Activated T-helper 17 cell treated with anti-CD3 and anti-CD28 coated beads, Interleukin-2, amount 50 U/mL, for 72 hours (primary cell): ENCODE results near the gene ACP3. TPM values are rescaled to one million over a fixed set of nuclear protein-coding genes. Genes with fewer than 3 reads are reported as not detected.
"Not testable (repeated sequence)": the region's sequence is repeated elsewhere in the genome, so short reads cannot be mapped to it uniquely, and the experiment has no call there.

Experiments used
- ATAC-seq: fragments of 150-1000 bp; cut with Tn5 transposase; replicated peaks from 2 replicates; pipeline ENCODE4 v1.10.0; 2021; ENCODE audit warnings: mild to moderate bottlenecking, moderate library complexity
- H3K27ac Mint-ChIP-seq: one replicate; pipeline ENCODE4 v1.8.0; 2022; ENCODE audit warnings: mixed read lengths
- H3K27me3 Mint-ChIP-seq: one replicate; pipeline ENCODE4 v1.8.0; 2022; ENCODE audit warnings: mixed read lengths
- H3K36me3 Mint-ChIP-seq: one replicate; pipeline ENCODE4 v1.8.0; 2022; ENCODE audit warnings: low read depth, mild to moderate bottlenecking, mixed read lengths
- H3K4me1 Mint-ChIP-seq: one replicate; pipeline ENCODE4 v1.8.0; 2022; ENCODE audit warnings: mixed read lengths
- H3K4me3 Mint-ChIP-seq: one replicate; pipeline ENCODE4 v1.8.0; 2022; ENCODE audit warnings: mild to moderate bottlenecking, mixed read lengths
- H3K9me3 Mint-ChIP-seq: one replicate; pipeline ENCODE4 v1.8.0; 2022; ENCODE audit warnings: mixed read lengths
- total RNA-seq, 2 donors: library from RNA; stranded (reverse); gene quantifications; one replicate each; pipeline ENCODE4 v1.2.3, GENCODE V29; 2022

Gene ACP3
- total RNA-seq, 2 donors from 2014 or later, result not detected

- no peaks in the 10 kb centered on the region for H3K36me3 Mint-ChIP-seq
- H3K4me3 Mint-ChIP-seq, result no peak overlapping the region
- H3K9me3 Mint-ChIP-seq, result no peaks in the 10 kb centered on the region
- no peak overlapping the region for H3K27ac Mint-ChIP-seq
- H3K4me1 Mint-ChIP-seq, result no peaks in the 10 kb centered on the region
- peaks cover 9% of the 10 kb centered on the region for H3K27me3 Mint-ChIP-seq
- peak; percentile 51 for ATAC-seq
Measured at GRCh38 chr3:132368515-132368914, 51.3 kb downstream of the ACP3 start.

GRCh38 chr3:132368962-132369361 lies 51.8 kb downstream of the ACP3 start:
- Mint-ChIP-seq H3K4me1 (no peaks in the 10 kb centered on the region), H3K27me3 (peaks cover 9% of the 10 kb centered on the region), H3K27ac (no peak overlapping the region), H3K4me3 (no peak overlapping the region), H3K9me3 (no peaks in the 10 kb centered on the region), H3K36me3 (no peaks in the 10 kb centered on the region)
- ATAC-seq, result peak; percentile 81

- ATAC-seq, H3K36me3 Mint-ChIP-seq, H3K4me3 Mint-ChIP-seq, H3K27ac Mint-ChIP-seq, H3K4me1 Mint-ChIP-seq, H3K9me3 Mint-ChIP-seq: not testable (repeated sequence)
- peaks cover 32% of the 10 kb centered on the region for H3K27me3 Mint-ChIP-seq
Measured at GRCh38 chr3:132376945-132377354, 59.7 kb downstream of the ACP3 start.

- no peak overlapping the region for H3K27ac Mint-ChIP-seq
- no peaks in the 10 kb centered on the region for H3K36me3 Mint-ChIP-seq
- no peak overlapping the region for H3K4me3 Mint-ChIP-seq
- no peak for ATAC-seq
- no peaks in the 10 kb centered on the region for H3K9me3 Mint-ChIP-seq
- H3K27me3 Mint-ChIP-seq, result peaks cover 33% of the 10 kb centered on the region
- H3K4me1 Mint-ChIP-seq, result no peaks in the 10 kb centered on the region
Measured at GRCh38 chr3:132378048-132378762, 61.0 kb downstream of the ACP3 start.

- ATAC-seq, result no peak
- H3K27me3 Mint-ChIP-seq, result peaks cover 33% of the 10 kb centered on the region
- H3K27ac Mint-ChIP-seq, result no peak overlapping the region
- no peaks in the 10 kb centered on the region for H3K9me3 Mint-ChIP-seq
- H3K4me1 Mint-ChIP-seq, result no peaks in the 10 kb centered on the region
- H3K36me3 Mint-ChIP-seq, result no peaks in the 10 kb centered on the region
- H3K4me3 Mint-ChIP-seq, result no peak overlapping the region
Measured at GRCh38 chr3:132378846-132379245, 61.6 kb downstream of the ACP3 start.

GRCh38 chr3:132380920-132381319 lies 63.7 kb downstream of the ACP3 start:
- no peak for ATAC-seq

GRCh38 chr3:132381348-132381944 lies 64.2 kb downstream of the ACP3 start:
- Mint-ChIP-seq H3K27ac (no peak overlapping the region), H3K27me3 (peaks cover 36% of the 10 kb centered on the region), H3K4me3 (no peak overlapping the region), H3K36me3 (no peaks in the 10 kb centered on the region), H3K9me3 (no peaks in the 10 kb centered on the region), H3K4me1 (no peaks in the 10 kb centered on the region)
- ATAC-seq, result no peak

More at GRCh38 chr3:132380920-132381319, 63.7 kb downstream of the ACP3 start:
- no peak overlapping the region for H3K27ac Mint-ChIP-seq
- no peaks in the 10 kb centered on the region for H3K9me3 Mint-ChIP-seq
- H3K4me1 Mint-ChIP-seq, result no peaks in the 10 kb centered on the region
- peaks cover 36% of the 10 kb centered on the region for H3K27me3 Mint-ChIP-seq
- no peak overlapping the region for H3K4me3 Mint-ChIP-seq
- H3K36me3 Mint-ChIP-seq, result no peaks in the 10 kb centered on the region

GRCh38 chr3:132382267-132382666 lies 65.1 kb downstream of the ACP3 start:
- Mint-ChIP-seq H3K27ac (no peak overlapping the region), H3K9me3 (no peaks in the 10 kb centered on the region), H3K27me3 (peaks cover 34% of the 10 kb centered on the region), H3K36me3 (no peaks in the 10 kb centered on the region), H3K4me1 (no peaks in the 10 kb centered on the region), H3K4me3 (no peak overlapping the region)
- ATAC-seq, result no peak

GRCh38 chr3:132382688-132383194 lies 65.5 kb downstream of the ACP3 start:
- Mint-ChIP-seq H3K4me3 (no peak overlapping the region), H3K4me1 (no peaks in the 10 kb centered on the region), H3K36me3 (no peaks in the 10 kb centered on the region), H3K9me3 (no peaks in the 10 kb centered on the region), H3K27ac (no peak overlapping the region), H3K27me3 (peaks cover 29% of the 10 kb centered on the region)
- ATAC-seq, result no peak

GRCh38 chr3:132386259-132386658 lies 69.1 kb downstream of the ACP3 start:
- H3K4me3 Mint-ChIP-seq, result no peak overlapping the region
- H3K36me3 Mint-ChIP-seq, result no peaks in the 10 kb centered on the region
- H3K27me3 Mint-ChIP-seq, result peaks cover 7% of the 10 kb centered on the region
- no peak for ATAC-seq
- no peaks in the 10 kb centered on the region for H3K4me1 Mint-ChIP-seq
- no peak overlapping the region for H3K27ac Mint-ChIP-seq
- H3K9me3 Mint-ChIP-seq, result no peaks in the 10 kb centered on the region

GRCh38 chr3:132392675-132393074 lies 75.5 kb downstream of the ACP3 start:
- not testable (repeated sequence) for H3K27ac Mint-ChIP-seq, H3K4me3 Mint-ChIP-seq, H3K36me3 Mint-ChIP-seq, H3K27me3 Mint-ChIP-seq, H3K9me3 Mint-ChIP-seq, H3K4me1 Mint-ChIP-seq
- peak; percentile 37 for ATAC-seq

- no peaks in the 10 kb centered on the region for H3K36me3 Mint-ChIP-seq
- H3K27ac Mint-ChIP-seq, result no peak overlapping the region
- H3K4me3 Mint-ChIP-seq, result no peak overlapping the region
- no peaks in the 10 kb centered on the region for H3K4me1 Mint-ChIP-seq
- peaks cover 4% of the 10 kb centered on the region for H3K9me3 Mint-ChIP-seq
- peaks cover 4% of the 10 kb centered on the region for H3K27me3 Mint-ChIP-seq
- ATAC-seq, result no peak
Measured at GRCh38 chr3:132394320-132394719, 77.1 kb downstream of the ACP3 start.

- H3K4me3 Mint-ChIP-seq, result no peak overlapping the region
- H3K27me3 Mint-ChIP-seq, result peaks cover 7% of the 10 kb centered on the region
- H3K27ac Mint-ChIP-seq, result no peak overlapping the region
- peaks cover 4% of the 10 kb centered on the region for H3K9me3 Mint-ChIP-seq
- ATAC-seq, result no peak
- no peaks in the 10 kb centered on the region for H3K36me3 Mint-ChIP-seq
- H3K4me1 Mint-ChIP-seq, result no peaks in the 10 kb centered on the region
Measured at GRCh38 chr3:132395126-132395525, 77.9 kb downstream of the ACP3 start.

- Mint-ChIP-seq H3K4me1 (no peaks in the 10 kb centered on the region), H3K27ac (no peak overlapping the region), H3K27me3 (peaks cover 10% of the 10 kb centered on the region), H3K9me3 (peaks cover 4% of the 10 kb centered on the region), H3K4me3 (no peak overlapping the region), H3K36me3 (no peaks in the 10 kb centered on the region)
- ATAC-seq, result no peak
Measured at GRCh38 chr3:132396255-132396654, 79.0 kb downstream of the ACP3 start.

GRCh38 chr3:132396776-132397175 lies 79.6 kb downstream of the ACP3 start:
- H3K36me3 Mint-ChIP-seq, H3K4me1 Mint-ChIP-seq, H3K27ac Mint-ChIP-seq, H3K27me3 Mint-ChIP-seq, ATAC-seq, H3K9me3 Mint-ChIP-seq, H3K4me3 Mint-ChIP-seq: not testable (repeated sequence)
